ENCODE measurements around the gene ASCL5. TPM values are rescaled to one million over a fixed set of nuclear protein-coding genes. Genes with fewer than 3 reads are reported as not detected.

ASCL5 gene
- total and polyA plus RNA-seq, 2 of the 13 experiments (the other 11 are each of a cell fraction or from before 2014, with no cell fraction given): not detected

DNA sequence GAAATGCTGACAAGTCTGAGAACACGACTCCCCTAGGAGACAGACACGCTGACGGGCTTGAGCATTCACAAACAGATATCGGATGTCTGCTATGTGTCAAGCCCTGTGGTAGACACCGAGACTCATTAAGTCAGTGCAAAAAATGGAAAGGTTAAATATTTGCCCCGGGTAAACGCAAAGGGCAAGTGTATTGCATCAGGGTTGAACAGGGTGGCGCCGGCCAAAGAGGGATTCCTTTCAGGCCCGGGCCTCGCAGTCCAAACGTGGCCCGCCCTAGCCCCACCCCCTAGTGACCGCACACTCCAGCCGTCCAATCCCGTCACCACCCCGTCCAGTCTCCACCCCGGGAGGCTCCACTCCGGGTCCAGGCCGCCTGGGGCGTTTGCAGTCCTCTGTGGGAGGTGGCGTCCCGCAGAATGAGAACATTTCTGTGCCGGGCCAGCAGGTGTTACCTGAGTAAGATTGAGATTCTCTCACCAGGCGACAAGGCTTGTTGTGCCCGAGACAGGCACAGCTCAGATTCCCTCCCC is 43.6 kb upstream of the ASCL5 start (continued):
- TF ChIP-seq ZNF10 (CRISPR knock-in tag; IDR thresholded peaks at IDR 0.05; ENCODE audit: borderline replicate concordance, low read depth): no peak
- peak; percentile 92 for TF ChIP-seq HMG20B (CRISPR knock-in tag; conservative IDR thresholded peaks at IDR 0.05)
- TF ChIP-seq HOXA5 (CRISPR knock-in tag; IDR thresholded peaks at IDR 0.05): peak; percentile 33; the same call in 1 of the 2 replicates
- TF ChIP-seq, protein P1, sequence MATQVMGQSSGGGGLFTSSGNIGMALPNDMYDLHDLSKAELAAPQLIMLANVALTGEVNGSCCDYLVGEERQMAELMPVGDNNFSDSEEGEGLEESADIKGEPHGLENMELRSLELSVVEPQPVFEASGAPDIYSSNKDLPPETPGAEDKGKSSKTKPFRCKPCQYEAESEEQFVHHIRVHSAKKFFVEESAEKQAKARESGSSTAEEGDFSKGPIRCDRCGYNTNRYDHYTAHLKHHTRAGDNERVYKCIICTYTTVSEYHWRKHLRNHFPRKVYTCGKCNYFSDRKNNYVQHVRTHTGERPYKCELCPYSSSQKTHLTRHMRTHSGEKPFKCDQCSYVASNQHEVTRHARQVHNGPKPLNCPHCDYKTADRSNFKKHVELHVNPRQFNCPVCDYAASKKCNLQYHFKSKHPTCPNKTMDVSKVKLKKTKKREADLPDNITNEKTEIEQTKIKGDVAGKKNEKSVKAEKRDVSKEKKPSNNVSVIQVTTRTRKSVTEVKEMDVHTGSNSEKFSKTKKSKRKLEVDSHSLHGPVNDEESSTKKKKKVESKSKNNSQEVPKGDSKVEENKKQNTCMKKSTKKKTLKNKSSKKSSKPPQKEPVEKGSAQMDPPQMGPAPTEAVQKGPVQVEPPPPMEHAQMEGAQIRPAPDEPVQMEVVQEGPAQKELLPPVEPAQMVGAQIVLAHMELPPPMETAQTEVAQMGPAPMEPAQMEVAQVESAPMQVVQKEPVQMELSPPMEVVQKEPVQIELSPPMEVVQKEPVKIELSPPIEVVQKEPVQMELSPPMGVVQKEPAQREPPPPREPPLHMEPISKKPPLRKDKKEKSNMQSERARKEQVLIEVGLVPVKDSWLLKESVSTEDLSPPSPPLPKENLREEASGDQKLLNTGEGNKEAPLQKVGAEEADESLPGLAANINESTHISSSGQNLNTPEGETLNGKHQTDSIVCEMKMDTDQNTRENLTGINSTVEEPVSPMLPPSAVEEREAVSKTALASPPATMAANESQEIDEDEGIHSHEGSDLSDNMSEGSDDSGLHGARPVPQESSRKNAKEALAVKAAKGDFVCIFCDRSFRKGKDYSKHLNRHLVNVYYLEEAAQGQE (IDR thresholded peaks at IDR 0.05; ENCODE audit: borderline replicate concordance in 1 of 2, low read depth in 1 of 2, low read length in 2 of 2): peak in 1 of 2 experiments; percentile 48; a peak in 2 of 4 replicates
- 0 out of 2 replicates have a peak, but pooled peaks have one; percentile 26 for TF ChIP-seq ZNF34 (CRISPR knock-in tag; IDR thresholded peaks at IDR 0.05; ENCODE audit: borderline replicate concordance)
- no peak for TF ChIP-seq CCAR2 (optimal IDR thresholded peaks at IDR 0.05; ENCODE audit: low read depth, low read length)
- TF ChIP-seq, protein P2, sequence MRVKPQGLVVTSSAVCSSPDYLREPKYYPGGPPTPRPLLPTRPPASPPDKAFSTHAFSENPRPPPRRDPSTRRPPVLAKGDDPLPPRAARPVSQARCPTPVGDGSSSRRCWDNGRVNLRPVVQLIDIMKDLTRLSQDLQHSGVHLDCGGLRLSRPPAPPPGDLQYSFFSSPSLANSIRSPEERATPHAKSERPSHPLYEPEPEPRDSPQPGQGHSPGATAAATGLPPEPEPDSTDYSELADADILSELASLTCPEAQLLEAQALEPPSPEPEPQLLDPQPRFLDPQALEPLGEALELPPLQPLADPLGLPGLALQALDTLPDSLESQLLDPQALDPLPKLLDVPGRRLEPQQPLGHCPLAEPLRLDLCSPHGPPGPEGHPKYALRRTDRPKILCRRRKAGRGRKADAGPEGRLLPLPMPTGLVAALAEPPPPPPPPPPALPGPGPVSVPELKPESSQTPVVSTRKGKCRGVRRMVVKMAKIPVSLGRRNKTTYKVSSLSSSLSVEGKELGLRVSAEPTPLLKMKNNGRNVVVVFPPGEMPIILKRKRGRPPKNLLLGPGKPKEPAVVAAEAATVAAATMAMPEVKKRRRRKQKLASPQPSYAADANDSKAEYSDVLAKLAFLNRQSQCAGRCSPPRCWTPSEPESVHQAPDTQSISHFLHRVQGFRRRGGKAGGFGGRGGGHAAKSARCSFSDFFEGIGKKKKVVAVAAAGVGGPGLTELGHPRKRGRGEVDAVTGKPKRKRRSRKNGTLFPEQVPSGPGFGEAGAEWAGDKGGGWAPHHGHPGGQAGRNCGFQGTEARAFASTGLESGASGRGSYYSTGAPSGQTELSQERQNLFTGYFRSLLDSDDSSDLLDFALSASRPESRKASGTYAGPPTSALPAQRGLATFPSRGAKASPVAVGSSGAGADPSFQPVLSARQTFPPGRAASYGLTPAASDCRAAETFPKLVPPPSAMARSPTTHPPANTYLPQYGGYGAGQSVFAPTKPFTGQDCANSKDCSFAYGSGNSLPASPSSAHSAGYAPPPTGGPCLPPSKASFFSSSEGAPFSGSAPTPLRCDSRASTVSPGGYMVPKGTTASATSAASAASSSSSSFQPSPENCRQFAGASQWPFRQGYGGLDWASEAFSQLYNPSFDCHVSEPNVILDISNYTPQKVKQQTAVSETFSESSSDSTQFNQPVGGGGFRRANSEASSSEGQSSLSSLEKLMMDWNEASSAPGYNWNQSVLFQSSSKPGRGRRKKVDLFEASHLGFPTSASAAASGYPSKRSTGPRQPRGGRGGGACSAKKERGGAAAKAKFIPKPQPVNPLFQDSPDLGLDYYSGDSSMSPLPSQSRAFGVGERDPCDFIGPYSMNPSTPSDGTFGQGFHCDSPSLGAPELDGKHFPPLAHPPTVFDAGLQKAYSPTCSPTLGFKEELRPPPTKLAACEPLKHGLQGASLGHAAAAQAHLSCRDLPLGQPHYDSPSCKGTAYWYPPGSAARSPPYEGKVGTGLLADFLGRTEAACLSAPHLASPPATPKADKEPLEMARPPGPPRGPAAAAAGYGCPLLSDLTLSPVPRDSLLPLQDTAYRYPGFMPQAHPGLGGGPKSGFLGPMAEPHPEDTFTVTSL (CRISPR knock-in tag; IDR thresholded peaks at IDR 0.05; ENCODE audit: borderline replicate concordance): peak; percentile 87; the same call in 1 of the 2 replicates
- TF ChIP-seq ZNF451 (CRISPR knock-in tag; IDR thresholded peaks at IDR 0.05): no peak
- TF ChIP-seq AHR (CRISPR knock-in tag; IDR thresholded peaks at IDR 0.05): no peak; the same call in 1 of the 2 replicates
- no peak for TF ChIP-seq ZNF569 (CRISPR knock-in tag; IDR thresholded peaks at IDR 0.05; ENCODE audit: borderline replicate concordance)
- peak; percentile 23; the same call in 1 of the 2 replicates for TF ChIP-seq ZNF431 (CRISPR knock-in tag; IDR thresholded peaks at IDR 0.05; ENCODE audit: borderline replicate concordance, low read depth)
- TF ChIP-seq MIXL1 (CRISPR knock-in tag; IDR thresholded peaks at IDR 0.05): peak; percentile 95
- no peak for TF ChIP-seq ZIK1 (CRISPR knock-in tag; IDR thresholded peaks at IDR 0.05; ENCODE audit: borderline replicate concordance, low read depth)
- TF ChIP-seq, protein P3, sequence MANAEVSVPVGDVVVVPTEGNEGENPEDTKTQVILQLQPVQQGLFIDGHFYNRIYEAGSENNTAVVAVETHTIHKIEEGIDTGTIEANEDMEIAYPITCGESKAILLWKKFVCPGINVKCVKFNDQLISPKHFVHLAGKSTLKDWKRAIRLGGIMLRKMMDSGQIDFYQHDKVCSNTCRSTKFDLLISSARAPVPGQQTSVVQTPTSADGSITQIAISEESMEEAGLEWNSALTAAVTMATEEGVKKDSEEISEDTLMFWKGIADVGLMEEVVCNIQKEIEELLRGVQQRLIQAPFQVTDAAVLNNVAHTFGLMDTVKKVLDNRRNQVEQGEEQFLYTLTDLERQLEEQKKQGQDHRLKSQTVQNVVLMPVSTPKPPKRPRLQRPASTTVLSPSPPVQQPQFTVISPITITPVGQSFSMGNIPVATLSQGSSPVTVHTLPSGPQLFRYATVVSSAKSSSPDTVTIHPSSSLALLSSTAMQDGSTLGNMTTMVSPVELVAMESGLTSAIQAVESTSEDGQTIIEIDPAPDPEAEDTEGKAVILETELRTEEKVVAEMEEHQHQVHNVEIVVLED (CRISPR knock-in tag; IDR thresholded peaks at IDR 0.05; ENCODE audit: borderline replicate concordance): peak; percentile 42; the same call in 1 of the 2 replicates
- TF ChIP-seq DMAP1 (CRISPR knock-in tag; IDR thresholded peaks at IDR 0.05): peak; percentile 84
